Thoracic aorta (tissue), 2 donors: ENCODE results near the gene FCGR3A. TPM values are rescaled to one million over a fixed set of nuclear protein-coding genes. Genes with fewer than 3 reads are reported as not detected.
A peak's percentile ranks its signal among the peaks of the same experiment; 100 is the strongest.
"Not testable (repeated sequence)": the region's sequence is repeated elsewhere in the genome, so short reads cannot be mapped to it uniquely, and the experiment has no call there.

Experiments used
- ATAC-seq: fragments of 150-250 bp; one replicate; pipeline ENCODE4 v1.8.0; 2017; ENCODE audit warnings: low read depth; ENCODE audit not compliant: insufficient number of reproducible peaks, low FRiP score
- DNase-seq: peaks from one replicate; pipeline ENCODE4 v3.0.0-alpha.2; 2020; ENCODE audit warnings: low spot score
- H3K27ac ChIP-seq, 2 donors: fragments of 200-600 bp; sonication (generic); 1 replicate in 1 of 2; 2 replicates in 1 of 2; pipeline ENCODE4 v1.5.1; 2016; ENCODE audit warnings: mild to moderate bottlenecking in 2 of 2, moderate library complexity in 2 of 2
- H3K27me3 ChIP-seq: fragments of 200-600 bp; sonication (generic); replicated peaks from 2 replicates; pipeline ENCODE4 v1.6.0; 2016; ENCODE audit warnings: mild to moderate bottlenecking; ENCODE audit not compliant: insufficient read depth
- H3K36me3 ChIP-seq: fragments of 200-600 bp; sonication (generic); one replicate; pipeline ENCODE4 v1.5.1; 2016
- H3K4me1 ChIP-seq, 2 donors: fragments of 200-600 bp; sonication (generic); 1 replicate in 1 of 2; 2 replicates in 1 of 2; pipeline versions ENCODE4 v1.5.1 to v1.6.0; 2016; ENCODE audit warnings: low read depth in 2 of 2, mild to moderate bottlenecking in 1 of 2; ENCODE audit not compliant: control insufficient read depth in 1 of 2
- H3K4me3 ChIP-seq: fragments of 200-600 bp; sonication (generic); 2 replicates; pipeline ENCODE4 v1.5.1; 2016; ENCODE audit warnings: mild to moderate bottlenecking
- H3K9me3 ChIP-seq: fragments of 200-600 bp; sonication (generic); 2 replicates; pipeline ENCODE4 v1.5.1; 2016
- total RNA-seq, 2 donors: library from RNA; depleted of rRNA; stranded (reverse); fragments of >200 nt; gene quantifications; one replicate each; pipeline versions ENCODE4 v1.1.0 to v1.2.3, GENCODE V29; 2016
- TF ChIP-seq, protein P1 (sequence below): fragments of 200-600 bp; sonication (generic); IDR thresholded peaks from one replicate; pipeline ENCODE4 v1.5.1; 2019; ENCODE audit warnings: antibody characterized with exemption

Gene FCGR3A
- total RNA-seq: 10 to 100 TPM; 41.2 to 46.8 TPM

DNA sequence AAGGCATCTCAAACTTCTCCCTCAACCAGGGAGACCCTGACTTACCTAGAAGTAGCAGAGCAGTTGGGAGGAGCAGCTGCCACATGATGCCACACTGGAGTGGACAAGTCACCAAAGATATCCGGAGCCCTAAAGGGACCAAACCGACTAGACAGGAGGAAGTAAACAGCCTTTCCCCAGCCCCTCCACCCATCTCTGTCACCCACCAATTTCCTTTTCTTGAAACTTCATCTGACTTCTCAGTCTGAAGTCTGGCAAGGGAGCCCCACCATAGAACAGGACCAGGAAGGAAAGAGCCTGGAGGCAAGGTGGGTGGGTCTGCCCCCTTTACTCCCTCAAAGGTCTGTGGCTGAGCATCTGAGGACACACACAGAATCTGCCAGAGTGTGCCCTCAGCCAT is at the start of gene FCGR3A:
TSS of gene FCGR3A (minus strand) at position 167 of the 400 bp plus-strand sequence. CDS start at position 85, 82 bp downstream.
- H3K27me3 ChIP-seq: no peaks in the 10 kb centered on the region
- H3K4me1 ChIP-seq: no peaks in the 10 kb centered on the region
- no peak within 1 kb of the TSS for H3K27ac ChIP-seq
- peak within 1 kb of the TSS; percentile 39 for H3K4me3 ChIP-seq
- ATAC-seq: no peak
- no peak for DNase-seq
- H3K9me3 ChIP-seq: no peaks in the 10 kb centered on the region
- no peaks in the 10 kb centered on the region for H3K36me3 ChIP-seq
- TF ChIP-seq, protein P1, sequence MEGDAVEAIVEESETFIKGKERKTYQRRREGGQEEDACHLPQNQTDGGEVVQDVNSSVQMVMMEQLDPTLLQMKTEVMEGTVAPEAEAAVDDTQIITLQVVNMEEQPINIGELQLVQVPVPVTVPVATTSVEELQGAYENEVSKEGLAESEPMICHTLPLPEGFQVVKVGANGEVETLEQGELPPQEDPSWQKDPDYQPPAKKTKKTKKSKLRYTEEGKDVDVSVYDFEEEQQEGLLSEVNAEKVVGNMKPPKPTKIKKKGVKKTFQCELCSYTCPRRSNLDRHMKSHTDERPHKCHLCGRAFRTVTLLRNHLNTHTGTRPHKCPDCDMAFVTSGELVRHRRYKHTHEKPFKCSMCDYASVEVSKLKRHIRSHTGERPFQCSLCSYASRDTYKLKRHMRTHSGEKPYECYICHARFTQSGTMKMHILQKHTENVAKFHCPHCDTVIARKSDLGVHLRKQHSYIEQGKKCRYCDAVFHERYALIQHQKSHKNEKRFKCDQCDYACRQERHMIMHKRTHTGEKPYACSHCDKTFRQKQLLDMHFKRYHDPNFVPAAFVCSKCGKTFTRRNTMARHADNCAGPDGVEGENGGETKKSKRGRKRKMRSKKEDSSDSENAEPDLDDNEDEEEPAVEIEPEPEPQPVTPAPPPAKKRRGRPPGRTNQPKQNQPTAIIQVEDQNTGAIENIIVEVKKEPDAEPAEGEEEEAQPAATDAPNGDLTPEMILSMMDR: no peak

DNA sequence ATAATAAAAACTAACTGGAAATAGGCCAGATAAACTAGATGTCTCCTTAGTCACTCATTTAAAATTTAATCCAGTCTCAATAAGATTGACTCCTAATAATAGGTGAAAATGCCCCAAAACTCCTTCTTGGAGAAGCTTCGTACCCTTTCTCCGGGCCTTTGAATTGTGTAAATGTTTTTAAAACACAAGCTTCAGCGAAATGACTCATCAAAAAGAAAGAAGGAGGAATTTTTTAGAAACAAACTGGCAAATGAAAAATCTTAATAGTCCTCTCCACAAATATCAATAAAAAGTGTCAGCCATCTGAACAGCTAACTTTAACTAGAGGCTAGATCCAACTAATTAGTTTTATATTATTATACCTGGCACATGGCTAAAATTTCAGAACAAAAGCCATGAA is 47.5 kb upstream of the FCGR3A start:
- H3K4me1 ChIP-seq, H3K9me3 ChIP-seq, H3K36me3 ChIP-seq, H3K4me3 ChIP-seq, H3K27me3 ChIP-seq, DNase-seq, ATAC-seq, H3K27ac ChIP-seq: not testable (repeated sequence)

GRCh38 chr1:161595583-161595982 is 46.0 kb upstream of the FCGR3A start:
- not testable (repeated sequence) for DNase-seq, H3K9me3 ChIP-seq, H3K4me3 ChIP-seq, H3K36me3 ChIP-seq, ATAC-seq, H3K4me1 ChIP-seq, H3K27me3 ChIP-seq
- H3K27ac ChIP-seq: peak overlapping the region in 1 of 2 donors; percentile 55

DNA sequence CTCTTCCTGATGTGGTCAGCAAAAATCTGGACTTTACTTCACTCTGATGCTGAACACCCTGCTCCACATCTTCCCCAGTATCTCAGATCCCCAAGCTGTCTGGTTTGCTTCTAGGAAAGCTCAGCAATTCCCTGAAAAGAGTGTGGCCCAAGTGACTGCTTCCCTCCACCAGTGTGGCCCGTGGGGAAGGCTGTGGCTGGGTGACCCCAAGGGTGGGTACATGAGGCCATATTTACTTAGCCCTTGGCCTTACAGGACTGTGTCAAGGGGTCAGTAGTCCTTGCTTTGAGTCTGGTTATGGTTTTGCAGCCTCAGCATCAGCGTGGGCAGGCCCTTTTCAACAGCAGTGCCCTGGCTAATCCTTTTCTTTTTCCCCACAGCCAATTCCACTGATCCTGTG is 45.6 kb upstream of the FCGR3A start:
- H3K4me1 ChIP-seq, ATAC-seq, DNase-seq, H3K27me3 ChIP-seq, H3K9me3 ChIP-seq, H3K4me3 ChIP-seq, H3K36me3 ChIP-seq: not testable (repeated sequence)
- peak overlapping the region in 1 of 2 donors; percentile 55 for H3K27ac ChIP-seq

GRCh38 chr1:161594269-161594984 is 44.8 kb upstream of the FCGR3A start:
- not testable (repeated sequence) for H3K27ac ChIP-seq, ATAC-seq, H3K9me3 ChIP-seq

GRCh38 chr1:161593092-161593755 is 43.6 kb upstream of the FCGR3A start:
- not testable (repeated sequence) for H3K27ac ChIP-seq, H3K4me3 ChIP-seq, ATAC-seq

More at GRCh38 chr1:161594269-161594984, 44.8 kb upstream of the FCGR3A start:
- DNase-seq, H3K27me3 ChIP-seq, H3K4me1 ChIP-seq, H3K4me3 ChIP-seq, H3K36me3 ChIP-seq: not testable (repeated sequence)

DNA sequence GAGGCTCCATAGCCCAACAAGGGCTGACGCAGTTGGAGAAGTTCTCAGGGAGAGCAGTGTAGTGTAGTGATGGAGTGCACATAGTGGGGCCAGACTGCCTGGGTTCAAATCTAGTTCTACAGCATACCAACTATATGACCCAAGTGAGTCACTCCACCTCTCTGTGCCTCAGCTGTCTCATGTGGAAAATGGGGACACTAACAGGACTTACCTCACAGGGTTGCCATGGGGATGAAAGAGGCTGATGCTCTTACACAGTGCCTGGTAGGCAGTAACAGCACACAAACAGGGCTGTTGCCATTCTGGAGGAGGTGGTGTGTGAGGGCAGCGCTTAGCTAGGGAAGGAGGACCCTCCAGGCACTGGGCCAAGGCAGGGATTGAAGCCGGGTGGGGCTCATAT is 43.0 kb upstream of the FCGR3A start:
- not testable (repeated sequence) for H3K4me1 ChIP-seq, H3K9me3 ChIP-seq, H3K36me3 ChIP-seq, H3K27ac ChIP-seq, DNase-seq, H3K27me3 ChIP-seq, H3K4me3 ChIP-seq, ATAC-seq

More at GRCh38 chr1:161593092-161593755, 43.6 kb upstream of the FCGR3A start:
- H3K9me3 ChIP-seq, H3K4me1 ChIP-seq, DNase-seq, H3K27me3 ChIP-seq, H3K36me3 ChIP-seq: not testable (repeated sequence)

GRCh38 chr1:161589920-161590319 is 40.3 kb upstream of the FCGR3A start:
- not testable (repeated sequence) for DNase-seq, H3K4me1 ChIP-seq, H3K9me3 ChIP-seq, ATAC-seq, H3K36me3 ChIP-seq, H3K27me3 ChIP-seq, H3K4me3 ChIP-seq, H3K27ac ChIP-seq

DNA sequence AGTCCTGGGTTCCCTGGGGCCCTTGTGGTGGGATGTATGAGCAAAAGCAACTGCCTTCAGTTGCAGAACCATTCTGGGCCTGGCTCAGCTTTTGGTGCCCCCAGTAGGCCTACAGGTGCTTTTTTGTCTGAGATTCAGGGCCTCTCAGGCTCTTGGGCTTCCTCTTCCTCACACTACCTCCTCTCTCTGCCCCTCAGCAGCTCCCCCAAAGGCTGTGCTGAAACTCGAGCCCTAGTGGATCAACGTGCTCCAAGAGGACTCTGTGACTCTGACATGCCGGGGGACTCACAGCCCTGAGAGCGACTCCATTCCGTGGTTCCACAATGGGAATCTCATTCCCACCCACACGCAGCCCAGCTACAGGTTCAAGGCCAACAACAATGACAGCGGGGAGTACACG is 39.7 kb upstream of the FCGR3A start:
- H3K9me3 ChIP-seq, DNase-seq, ATAC-seq, H3K27ac ChIP-seq, H3K36me3 ChIP-seq, H3K27me3 ChIP-seq, H3K4me3 ChIP-seq, H3K4me1 ChIP-seq: not testable (repeated sequence)

DNA sequence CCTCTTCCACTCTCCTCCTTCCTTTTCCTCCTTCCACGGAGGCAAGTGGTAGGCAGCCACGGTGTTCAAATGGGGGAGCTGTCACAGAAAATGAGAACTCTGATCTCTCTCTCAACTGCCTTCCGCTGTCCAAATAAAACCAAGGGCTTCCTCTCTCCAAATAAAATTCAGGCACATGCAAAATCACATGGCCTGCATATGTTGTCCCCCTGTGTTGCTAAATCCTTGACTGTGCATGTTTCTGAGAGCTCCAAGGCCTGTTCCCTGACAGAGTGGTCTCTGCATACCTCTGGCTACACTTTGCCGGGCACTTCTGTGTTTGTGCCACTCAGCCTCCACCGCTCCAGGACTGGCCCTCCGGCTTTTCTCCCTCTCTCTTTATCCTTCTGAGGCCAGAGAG is 39.0 kb upstream of the FCGR3A start:
- H3K27me3 ChIP-seq, DNase-seq, ATAC-seq, H3K9me3 ChIP-seq, H3K4me1 ChIP-seq, H3K27ac ChIP-seq, H3K36me3 ChIP-seq, H3K4me3 ChIP-seq: not testable (repeated sequence)

- H3K27ac ChIP-seq, H3K27me3 ChIP-seq, H3K36me3 ChIP-seq, DNase-seq, H3K4me3 ChIP-seq, H3K9me3 ChIP-seq, H3K4me1 ChIP-seq, ATAC-seq: not testable (repeated sequence)
Measured at GRCh38 chr1:161582882-161583281, 33.3 kb upstream of the FCGR3A start.
